Right cardiac atrium (tissue), 5 donors: ENCODE data around the gene KIF26A. TPM values are rescaled to one million over a fixed set of nuclear protein-coding genes. Genes with fewer than 3 reads are reported as not detected.
A peak's percentile ranks its signal among the peaks of the same experiment; 100 is the strongest.
"Not testable (repeated sequence)": the region's sequence is repeated elsewhere in the genome, so short reads cannot be mapped to it uniquely, and the experiment has no call there.

ENCODE experiments used
- ATAC-seq, 2 donors: fragments of 200-7000 bp; cut with Tn5 transposase; one replicate each; pipeline versions ENCODE4 v1.8.0 to v1.9.1; 2020; ENCODE audit warnings: moderate library complexity in 2 of 2, mild to moderate bottlenecking in 1 of 2
- DNase-seq, 3 donors: peaks; one replicate each; pipeline ENCODE4 v3.0.0-alpha.2; 2020
- H3K27ac ChIP-seq: one replicate; pipeline ENCODE4 v1.5.1; 2013; ENCODE audit warnings: mild to moderate bottlenecking, low read length, control low read depth, moderate library complexity
- H3K27me3 ChIP-seq: one replicate; pipeline ENCODE4 v1.6.1; 2013; ENCODE audit not compliant: control insufficient read depth, insufficient read depth
- H3K4me1 ChIP-seq: one replicate; pipeline ENCODE4 v1.6.1; 2013; ENCODE audit warnings: low read length; ENCODE audit not compliant: control insufficient read depth, insufficient read depth
- H3K4me3 ChIP-seq: one replicate; pipeline ENCODE4 v1.5.1; 2013; ENCODE audit warnings: low read length, control low read depth
- H3K9me3 ChIP-seq: one replicate; pipeline ENCODE4 v1.6.1; 2013; ENCODE audit warnings: low read length; ENCODE audit not compliant: control insufficient read depth
- WGBS: extraction: QIAGEN DNeasy Blood & Tissue Kit; methylation state at CpG from one replicate; pipeline ENCODE4 v1.1.7; 2013; 5-methylcytosine and 5-hydroxymethylcytosine counted together
- intact Hi-C, 4 donors: fragments of 100-400 bp; cut with DNase I; formaldehyde crosslinking; loops; one replicate each; pipeline versions ENCODE4 v1.11.0 to v1.14.0; 2022 to 2023
- polyA plus RNA-seq: library from polyadenylated mRNA; stranded (reverse); fragments of 200-250 nt; gene quantifications from one replicate; pipeline ENCODE4 v1.2.3, GENCODE V29; 2013
- total RNA-seq, 4 donors: library from RNA; stranded (reverse); fragmentation: NEBNext Ultra II Directional; extraction: Animal tissue kit (Norgen Biotek cat#: 25700); gene quantifications; one replicate each; pipeline ENCODE4 v1.2.1, GENCODE V29; 2021
- donor health status: healthy with polysubstance abuse.
- donor health status: DM: no; HTN: yes; CAD: no.
- donor health status: DM: no; HTN: no; CAD: no.
- donor health status: DM: no; HTN: yes; CAD: no; lungs with severe emphysema.
- donor health status: DM: yes; HTN: yes; CAD: no.

Gene KIF26A
- total and polyA plus RNA-seq, 5 donors, result 7.1 to 10.6 (median 9.7) TPM

- ATAC-seq, H3K4me1 ChIP-seq, intact Hi-C loops, H3K27me3 ChIP-seq, H3K4me3 ChIP-seq, H3K9me3 ChIP-seq, H3K27ac ChIP-seq: not testable (repeated sequence)
- DNase-seq, result peak in 1 of 3 donors; percentile 18
- WGBS, result 93% methylated on average over 15 of the region's 15 CpGs
Measured at GRCh38 chr14:104209071-104209470, 70.7 kb downstream of the KIF26A start.

GRCh38 chr14:104209985-104210816, 71.8 kb downstream of the KIF26A start:
- no peaks in the 10 kb centered on the region for H3K27me3 ChIP-seq
- peak in 2 of 3 donors; percentile 39 to 49 for DNase-seq
- no peak overlapping the region for H3K4me3 ChIP-seq
- intact Hi-C loops, result no loop called here
- no peak for ATAC-seq
- 77% methylated on average over 21 of the region's 21 CpGs for WGBS
- H3K27ac ChIP-seq, result no peak overlapping the region
- H3K9me3 ChIP-seq, result no peaks in the 10 kb centered on the region
- H3K4me1 ChIP-seq, result no peaks in the 10 kb centered on the region

GRCh38 chr14:104210817-104211195, 72.4 kb downstream of the KIF26A start:
- WGBS, result 85% methylated on average over 11 of the region's 11 CpGs
- Histone ChIP-seq H3K4me1 (no peaks in the 10 kb centered on the region), H3K27ac (no peak overlapping the region), H3K4me3 (no peak overlapping the region), H3K9me3 (no peaks in the 10 kb centered on the region), H3K27me3 (no peaks in the 10 kb centered on the region)
- DNase-seq, result peak in 1 of 3 donors; percentile 41
- no peak for ATAC-seq
- intact Hi-C loops, result no loop called here

GRCh38 chr14:104211215-104211614, 72.8 kb downstream of the KIF26A start:
- ATAC-seq (no peak), DNase-seq (peak in 2 of 3 donors; percentile 5 to 19)
- WGBS, result 62% methylated on average over 13 of the region's 13 CpGs

GRCh38 chr14:104211741-104212140, 73.4 kb downstream of the KIF26A start:
- H3K27me3 ChIP-seq, result no peaks in the 10 kb centered on the region

More at GRCh38 chr14:104211215-104211614, 72.8 kb downstream of the KIF26A start:
- no peaks in the 10 kb centered on the region for H3K4me1 ChIP-seq
- intact Hi-C loops, result no loop called here
- H3K9me3 ChIP-seq, result no peaks in the 10 kb centered on the region
- H3K4me3 ChIP-seq, result no peak overlapping the region
- H3K27me3 ChIP-seq, result no peaks in the 10 kb centered on the region
- H3K27ac ChIP-seq, result no peak overlapping the region

GRCh38 chr14:104212206-104213095, 74.1 kb downstream of the KIF26A start:
- Histone ChIP-seq H3K27ac (no peak overlapping the region), H3K9me3 (no peaks in the 10 kb centered on the region), H3K27me3 (no peaks in the 10 kb centered on the region), H3K4me3 (no peak overlapping the region), H3K4me1 (no peaks in the 10 kb centered on the region)
- 92% methylated on average over 27 of the region's 27 CpGs for WGBS
- intact Hi-C loops, result no loop called here
- ATAC-seq, result peak; percentile 13 to 22
- peak in 2 of 3 donors; percentile 45 to 52 for DNase-seq

More at GRCh38 chr14:104211741-104212140, 73.4 kb downstream of the KIF26A start:
- Histone ChIP-seq H3K4me1 (no peaks in the 10 kb centered on the region), H3K4me3 (no peak overlapping the region), H3K27ac (no peak overlapping the region), H3K9me3 (no peaks in the 10 kb centered on the region)
- DNase-seq (peak in 1 of 3 donors; percentile 2), ATAC-seq (no peak)
- intact Hi-C loops, result no loop called here
- WGBS, result 98% methylated on average over 9 of the region's 9 CpGs

- intact Hi-C loops, result no loop called here
- Histone ChIP-seq H3K4me3 (no peak overlapping the region), H3K4me1 (no peaks in the 10 kb centered on the region), H3K9me3 (no peaks in the 10 kb centered on the region), H3K27me3 (no peaks in the 10 kb centered on the region), H3K27ac (no peak overlapping the region)
- 91% methylated on average over 30 of the region's 30 CpGs for WGBS
- ATAC-seq (no peak), DNase-seq (peak in 2 of 3 donors; percentile 33 to 34)
Measured at GRCh38 chr14:104213301-104214034, 75.1 kb downstream of the KIF26A start.

- no peak overlapping the region for H3K4me3 ChIP-seq
- intact Hi-C loops, result no loop called here
- no peak overlapping the region for H3K27ac ChIP-seq
- H3K9me3 ChIP-seq, result no peaks in the 10 kb centered on the region
- H3K27me3 ChIP-seq, result no peaks in the 10 kb centered on the region
- no peaks in the 10 kb centered on the region for H3K4me1 ChIP-seq
- ATAC-seq, result no peak
- DNase-seq, result peak in 2 of 3 donors; percentile 9 to 14
- WGBS, result 83% methylated on average over 7 of the region's 7 CpGs
Measured at GRCh38 chr14:104214431-104215218, 76.2 kb downstream of the KIF26A start.

- H3K9me3 ChIP-seq, result no peaks in the 10 kb centered on the region
- H3K4me3 ChIP-seq, result no peak overlapping the region
- no peaks in the 10 kb centered on the region for H3K27me3 ChIP-seq
- DNase-seq (peak in 2 of 3 donors; percentile 6 to 45), ATAC-seq (no peak)
- intact Hi-C loops, result no loop called here
- no peak overlapping the region for H3K27ac ChIP-seq
- H3K4me1 ChIP-seq, result peaks cover 3% of the 10 kb centered on the region
- 82% methylated on average over 21 of the region's 21 CpGs for WGBS
Measured at GRCh38 chr14:104215706-104216334, 77.4 kb downstream of the KIF26A start.

- H3K27me3 ChIP-seq, result no peaks in the 10 kb centered on the region
- intact Hi-C loops, result no loop called here
- no peak for ATAC-seq
- 77% methylated on average over 14 of the region's 14 CpGs for WGBS
- H3K4me1 ChIP-seq, result peaks cover 3% of the 10 kb centered on the region
- DNase-seq, result peak in 2 of 3 donors; percentile 4 to 38
- no peaks in the 10 kb centered on the region for H3K9me3 ChIP-seq
- no peak overlapping the region for H3K27ac ChIP-seq
- H3K4me3 ChIP-seq, result no peak overlapping the region
Measured at GRCh38 chr14:104216457-104216856, 78.1 kb downstream of the KIF26A start.
